T1000 (cell line): ENCODE data around the gene OPALIN.

ENCODE experiments used
- DNase-seq: peaks from one replicate; lab custom pipeline; 2025; ENCODE audit warnings: mixed read lengths; lab: John Stamatoyannopoulos, UW

The OPALIN gene, protein sequence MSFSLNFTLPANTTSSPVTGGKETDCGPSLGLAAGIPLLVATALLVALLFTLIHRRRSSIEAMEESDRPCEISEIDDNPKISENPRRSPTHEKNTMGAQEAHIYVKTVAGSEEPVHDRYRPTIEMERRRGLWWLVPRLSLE

DNA sequence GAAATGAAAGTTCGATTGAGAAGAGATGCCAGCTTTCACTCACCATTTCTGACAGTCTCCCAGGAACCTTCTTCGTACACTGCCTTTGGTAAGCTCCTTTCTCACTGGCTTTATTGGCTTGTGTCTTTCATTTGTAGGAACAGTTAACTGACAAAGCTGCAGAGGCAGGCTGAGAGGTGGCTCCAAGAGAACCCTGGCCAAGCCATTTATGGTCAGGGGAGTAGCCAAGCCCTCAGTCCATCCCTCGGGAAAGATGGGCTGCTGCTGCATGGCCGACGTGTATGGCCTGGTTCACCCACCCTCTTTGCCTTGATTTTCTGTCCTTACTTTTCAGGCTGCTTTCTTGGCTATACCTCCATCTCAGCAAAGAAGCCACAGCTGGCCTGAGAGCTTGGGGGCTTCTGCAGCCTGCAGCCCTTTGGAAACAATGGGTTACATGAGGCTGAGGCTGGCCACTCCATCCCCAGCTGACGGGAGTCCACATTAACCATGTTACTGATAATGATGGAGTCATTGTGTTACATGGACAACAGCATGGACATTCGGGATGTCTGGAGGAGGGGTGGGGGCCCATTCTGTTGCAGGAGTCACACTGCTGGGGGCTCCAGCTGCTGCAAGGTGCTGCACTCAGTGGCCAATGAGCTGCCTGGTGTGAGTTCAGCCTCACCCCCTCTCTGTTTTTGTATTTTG lies at the start of gene OPALIN:
Gene OPALIN (minus strand): TSS at position 152 of the 690 bp plus-strand sequence. CDS start 106 bp downstream, at position 46.
- no peak for DNase-seq

DNA sequence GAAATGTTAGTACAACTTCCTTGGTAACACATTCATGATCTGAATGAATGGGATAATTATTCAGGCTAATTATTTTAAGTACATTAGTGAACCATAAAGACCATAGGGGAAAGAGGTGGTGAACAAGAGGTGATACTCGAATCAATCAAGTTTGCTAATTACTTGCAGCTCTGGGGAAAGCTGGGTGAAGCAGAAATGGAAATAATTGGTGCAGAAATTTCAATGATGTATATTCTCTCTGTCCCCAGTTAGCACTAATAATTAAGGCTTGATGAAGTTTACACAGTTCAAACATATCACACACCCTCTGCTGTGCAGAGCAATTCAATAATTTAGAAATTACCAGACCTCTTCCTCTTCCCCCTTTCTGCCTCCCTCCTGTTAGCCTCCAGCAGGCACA lies 49.4 kb upstream of the OPALIN start:
- DNase-seq: no peak

DNA sequence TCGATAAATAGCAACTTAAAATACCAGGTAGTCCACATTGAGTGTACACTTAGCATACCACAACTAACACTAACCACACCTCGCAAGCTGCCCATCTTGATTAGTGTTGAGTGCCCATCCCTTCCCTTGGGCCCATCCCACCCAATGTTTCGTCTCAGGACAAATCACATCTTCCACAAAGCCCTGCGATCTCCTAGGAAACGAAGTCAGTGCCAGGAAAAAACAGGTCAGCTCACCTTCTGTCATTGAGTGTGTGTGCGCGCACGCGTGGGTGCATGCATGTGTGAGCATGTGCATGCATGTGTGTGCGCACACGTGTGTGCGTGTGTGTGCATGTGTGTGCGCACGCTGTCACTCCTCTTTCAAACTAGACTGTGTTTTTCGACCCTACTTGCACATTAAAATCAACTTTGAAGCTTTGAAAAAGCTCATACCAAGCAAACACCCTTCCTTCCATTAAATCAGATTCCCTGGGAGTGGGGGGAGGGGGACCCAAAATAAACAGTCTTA lies 48.8 kb upstream of the OPALIN start:
- no peak for DNase-seq

DNA sequence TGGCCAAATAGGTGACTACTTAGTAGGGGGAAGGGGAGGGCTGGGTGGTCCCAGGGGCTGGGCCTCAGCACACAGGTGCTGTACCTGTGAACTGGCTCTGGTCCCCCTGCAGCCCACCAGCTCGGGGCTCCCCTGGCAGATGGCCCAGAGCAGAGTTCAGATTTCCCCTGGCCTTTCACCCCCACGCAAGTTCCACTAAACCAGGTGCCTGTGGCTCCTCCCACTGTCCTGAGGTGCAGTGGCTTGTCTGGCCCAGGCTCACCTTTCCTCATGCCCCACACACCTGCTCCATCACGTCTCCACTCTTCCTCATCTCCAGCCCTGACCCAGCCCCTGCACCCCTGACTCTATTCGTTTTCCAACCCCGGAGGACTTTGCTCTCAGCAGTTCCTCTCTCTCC lies 47.3 kb upstream of the OPALIN start:
- no peak for DNase-seq

DNA sequence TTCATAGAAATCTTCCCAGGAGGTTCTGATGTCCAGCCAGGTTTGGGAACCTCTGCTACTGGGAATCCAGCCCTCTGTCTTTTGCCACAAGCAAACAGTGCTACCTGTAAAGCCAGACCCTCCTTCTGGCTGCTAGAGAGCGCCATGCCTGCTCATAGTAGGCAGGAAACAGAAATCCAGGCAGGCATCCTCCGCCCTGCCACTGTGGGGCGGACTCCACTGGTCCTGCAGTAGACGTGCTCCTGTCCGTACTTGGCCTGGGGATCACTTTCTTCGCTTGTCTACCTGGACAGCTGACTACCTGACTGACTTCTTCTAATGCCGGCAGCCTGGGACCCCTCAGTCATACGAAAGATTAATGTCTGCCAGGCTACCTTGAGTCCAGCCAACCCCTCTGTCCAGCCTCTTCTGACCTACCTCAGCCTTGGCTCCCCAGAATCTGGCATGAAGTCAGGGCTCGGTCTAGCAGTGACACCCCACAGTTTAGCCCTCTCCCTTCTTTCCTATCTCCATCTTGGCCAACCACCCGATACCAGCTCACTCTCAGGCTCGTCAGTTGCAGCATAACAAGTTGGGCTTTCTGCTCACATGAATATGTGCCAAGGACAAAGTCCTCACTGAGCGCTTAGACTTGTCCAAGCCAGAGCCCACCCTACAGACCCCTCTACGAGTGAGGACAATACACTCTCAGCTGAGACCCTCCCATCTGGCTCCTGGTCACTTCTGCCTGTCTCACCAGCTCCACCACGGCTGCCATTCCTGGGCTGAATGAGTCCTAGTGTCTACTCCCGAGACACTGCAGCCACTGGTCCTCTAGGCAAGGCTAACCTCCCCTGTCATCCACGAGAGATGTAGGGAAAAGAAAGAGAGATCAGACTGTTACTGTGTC lies 43.9 kb upstream of the OPALIN start:
- DNase-seq: no peak

DNA sequence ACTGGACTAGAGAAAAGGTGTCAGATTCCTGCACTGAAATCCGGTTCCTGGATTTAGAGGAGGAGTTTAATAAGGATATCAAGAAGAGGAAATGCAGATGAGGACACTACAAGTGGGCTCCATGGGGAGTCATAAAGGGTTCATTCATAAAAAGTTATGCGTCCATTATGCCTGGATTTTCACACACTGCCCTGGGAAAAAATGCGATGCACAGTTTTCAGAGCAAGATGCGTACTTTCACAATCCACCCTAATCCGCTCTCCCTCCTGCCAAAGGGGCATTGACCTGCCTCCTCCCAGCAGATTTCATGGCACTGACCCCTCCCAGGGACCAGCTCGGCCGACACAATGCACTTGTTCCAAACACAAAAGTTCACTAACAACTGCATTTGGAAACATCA lies 42.2 kb upstream of the OPALIN start:
- no peak for DNase-seq

DNA sequence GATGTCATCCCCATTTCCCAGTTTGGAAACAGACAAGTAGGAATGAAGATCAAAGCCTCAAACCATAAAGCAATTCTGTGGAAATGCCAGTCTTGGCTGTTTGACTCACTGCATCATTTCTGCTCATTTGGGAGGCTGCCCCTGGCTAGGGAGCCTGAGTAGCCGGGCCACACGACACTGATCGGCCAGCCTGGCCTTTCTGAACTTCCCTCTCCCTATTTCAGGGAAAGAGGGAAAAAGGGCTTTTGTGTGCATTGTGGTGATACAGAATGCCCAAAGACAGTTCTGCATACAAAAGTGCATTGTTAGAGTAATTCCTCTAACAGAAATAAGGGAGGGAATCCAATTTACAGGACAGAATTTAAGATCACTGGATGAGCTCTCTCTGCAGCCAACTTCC lies 41.7 kb upstream of the OPALIN start:
- DNase-seq: no peak

DNA sequence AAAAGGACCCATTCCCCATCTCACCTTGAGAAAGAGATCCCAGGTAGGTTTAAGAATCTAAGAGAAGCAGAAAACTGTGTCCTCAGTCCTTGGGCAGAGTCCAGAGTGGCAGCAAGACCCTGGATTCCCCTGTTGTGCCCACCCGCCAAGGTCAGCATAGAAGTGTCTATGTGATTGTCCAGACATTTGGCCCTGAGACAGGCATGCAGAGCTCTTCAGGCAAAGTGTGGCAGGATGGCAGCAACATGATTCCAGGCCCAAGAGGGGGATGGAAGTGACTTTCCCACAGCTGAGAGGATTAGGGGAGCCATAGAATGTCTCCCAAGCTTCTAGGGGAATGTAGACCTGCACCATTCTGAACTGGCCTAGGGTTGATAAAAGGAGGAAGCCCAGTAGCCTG lies 39.1 kb upstream of the OPALIN start:
- no peak for DNase-seq

DNA sequence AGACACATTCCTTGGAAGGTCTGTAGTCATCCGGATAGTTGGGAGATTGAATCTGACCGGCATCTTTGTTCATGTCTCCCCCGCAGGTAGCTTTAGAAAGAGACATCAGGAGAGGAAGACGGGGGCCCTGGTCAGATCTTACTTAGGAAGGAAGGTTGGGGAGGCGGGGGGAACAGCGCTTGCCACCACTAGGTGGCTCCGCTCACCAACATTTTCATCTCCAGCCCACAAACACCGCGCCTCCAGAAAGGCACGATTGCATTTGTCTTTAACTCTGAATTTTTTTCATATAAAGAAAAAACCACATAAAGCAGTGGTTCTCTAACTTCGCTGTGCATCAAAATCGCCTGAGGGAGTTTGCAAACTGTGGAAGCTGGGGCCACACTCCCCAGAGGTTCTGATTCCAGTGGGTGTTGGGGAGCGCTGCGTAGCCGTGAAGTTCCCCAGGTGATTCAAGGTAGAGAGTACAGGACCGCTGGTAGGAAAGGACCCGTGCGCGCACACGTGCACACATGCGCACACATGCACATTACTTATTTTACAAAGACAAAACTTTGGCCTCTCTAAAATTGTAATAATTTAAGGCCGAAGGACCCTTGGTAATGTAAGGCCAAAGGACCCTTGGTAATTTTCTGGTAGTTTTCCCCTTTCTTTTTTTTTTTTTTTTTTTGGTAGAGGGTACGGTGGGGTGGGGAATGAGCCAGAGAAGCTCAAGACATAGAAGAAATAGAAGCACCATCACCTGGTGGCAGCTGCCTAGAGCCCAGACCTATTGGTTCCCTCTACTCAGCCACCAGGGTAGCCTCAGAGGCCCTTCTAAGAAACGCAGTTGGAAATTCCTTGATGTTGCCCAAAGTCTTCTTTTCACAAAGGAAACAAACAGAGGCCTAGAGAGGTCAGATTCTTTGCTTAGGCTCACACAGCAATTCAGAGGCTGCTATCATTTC lies 37.4 kb upstream of the OPALIN start:
- peak; percentile 17 for DNase-seq

DNA sequence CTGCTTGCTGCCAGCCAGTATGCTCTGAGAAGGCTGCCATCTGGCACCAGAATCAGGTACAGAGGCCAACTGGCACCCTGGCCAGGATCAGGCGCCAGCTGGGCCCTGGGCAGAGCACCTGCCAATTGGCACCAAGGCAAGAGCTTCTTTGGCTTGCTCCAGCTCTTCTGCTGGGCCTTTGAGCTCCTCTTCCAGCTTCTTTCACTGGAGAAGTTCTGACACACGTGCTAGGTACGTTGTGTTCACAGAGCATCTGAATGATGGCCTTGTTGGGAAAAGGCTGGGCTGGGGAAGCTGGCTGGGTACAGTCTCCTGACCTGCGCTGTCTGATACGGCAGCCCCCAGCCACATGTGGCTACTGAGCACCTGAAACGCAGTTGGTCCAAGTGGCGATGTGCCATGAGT lies 31.7 kb upstream of the OPALIN start:
- no peak for DNase-seq

DNA sequence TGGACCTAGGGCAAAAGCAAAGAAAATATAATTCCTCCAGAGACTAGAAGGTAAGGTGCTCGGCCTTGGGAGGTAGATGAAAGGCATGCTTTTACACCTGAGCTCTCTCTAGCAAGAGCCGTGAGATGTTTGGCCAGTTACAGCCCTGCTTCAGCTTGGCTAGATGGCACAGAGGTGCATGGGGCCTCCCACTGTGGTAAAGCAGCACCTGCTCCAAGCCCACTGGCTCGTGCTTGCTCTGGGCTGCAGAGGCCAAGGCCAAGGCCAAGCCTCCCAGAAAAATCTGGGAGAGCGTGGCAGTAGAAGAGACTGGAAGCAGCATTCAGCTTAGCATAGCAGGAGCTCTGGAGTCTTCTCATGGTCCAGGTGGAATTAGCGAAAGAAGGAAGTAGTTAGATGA lies 31.0 kb upstream of the OPALIN start:
- DNase-seq: no peak

DNA sequence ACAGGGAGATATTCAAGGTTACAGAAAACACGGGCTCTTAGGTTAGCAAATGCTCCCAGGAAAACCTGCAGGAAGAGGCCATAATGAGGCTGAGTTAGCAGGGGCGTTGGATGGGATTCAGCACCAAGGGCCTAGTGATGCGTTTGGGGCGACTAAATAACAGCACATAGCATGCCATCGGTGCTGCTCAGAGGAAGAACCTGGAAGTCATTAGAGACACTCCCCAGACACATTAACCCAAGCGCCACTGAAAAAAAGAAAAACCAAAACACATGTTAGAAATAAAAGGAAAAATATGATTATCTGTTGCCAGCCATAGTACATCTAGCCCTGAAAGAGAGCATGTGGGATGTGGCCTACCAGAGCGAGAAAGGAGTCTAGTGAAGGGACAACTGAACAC lies 28.8 kb upstream of the OPALIN start:
- no peak for DNase-seq

DNA sequence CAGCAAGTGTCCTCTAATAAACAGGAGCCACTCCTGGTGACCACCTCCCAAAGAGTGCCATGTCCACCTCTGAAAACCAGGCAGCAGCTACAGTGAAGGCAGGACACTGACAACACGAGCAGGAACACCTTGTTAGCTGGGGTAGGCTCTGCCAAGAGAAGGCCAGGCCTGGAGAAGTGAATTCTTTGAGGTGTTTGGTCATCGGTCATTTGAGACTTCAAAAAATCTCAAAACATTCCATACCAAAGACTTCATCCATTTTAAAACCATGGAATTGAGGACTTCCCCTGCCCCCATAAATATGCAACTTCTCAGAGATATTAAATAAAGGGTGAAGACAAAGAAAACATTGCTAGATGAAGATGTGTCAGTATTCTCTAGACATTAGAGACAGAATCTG lies 28.4 kb upstream of the OPALIN start:
- no peak for DNase-seq

DNA sequence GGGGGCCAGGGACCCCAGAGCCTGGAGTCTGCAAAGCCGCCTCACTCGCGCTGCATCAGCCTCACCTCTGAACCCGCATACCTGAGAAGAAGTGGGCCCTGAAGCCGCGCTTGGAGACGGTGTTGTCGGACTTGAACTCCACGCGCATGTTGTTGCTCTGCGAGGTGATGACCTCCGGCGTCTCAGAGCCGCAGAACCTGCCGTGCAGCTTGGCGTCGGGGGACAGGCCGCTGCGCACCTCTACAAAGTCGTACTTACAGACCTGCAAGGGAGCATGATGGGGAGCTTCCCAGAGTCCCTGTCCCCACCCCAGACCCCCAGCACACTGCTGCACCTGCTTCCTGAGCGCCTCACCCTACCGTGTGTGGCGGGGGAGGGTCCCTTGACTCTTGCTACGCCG lies 25.7 kb upstream of the OPALIN start:
- DNase-seq: no peak

DNA sequence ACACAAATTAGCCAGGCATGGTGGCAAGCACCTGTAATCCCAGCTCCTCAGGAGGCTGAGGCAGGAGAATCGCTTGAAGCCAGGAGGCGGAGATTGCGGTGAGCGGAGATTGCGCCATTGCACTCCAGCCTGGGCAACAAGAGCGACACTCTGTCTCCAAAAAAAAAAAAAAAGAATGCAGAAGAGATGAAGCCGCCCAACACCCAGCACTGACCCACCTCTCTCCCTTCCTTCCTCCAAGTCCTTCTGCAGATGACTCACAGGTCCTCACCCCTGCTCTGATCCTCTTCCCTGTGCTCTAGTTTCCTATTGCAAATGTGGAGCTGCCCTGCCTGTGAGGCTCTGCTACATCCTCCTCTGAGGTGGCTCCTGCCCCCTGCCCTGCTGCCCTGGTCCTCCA lies 22.0 kb upstream of the OPALIN start:
- DNase-seq: no peak

DNA sequence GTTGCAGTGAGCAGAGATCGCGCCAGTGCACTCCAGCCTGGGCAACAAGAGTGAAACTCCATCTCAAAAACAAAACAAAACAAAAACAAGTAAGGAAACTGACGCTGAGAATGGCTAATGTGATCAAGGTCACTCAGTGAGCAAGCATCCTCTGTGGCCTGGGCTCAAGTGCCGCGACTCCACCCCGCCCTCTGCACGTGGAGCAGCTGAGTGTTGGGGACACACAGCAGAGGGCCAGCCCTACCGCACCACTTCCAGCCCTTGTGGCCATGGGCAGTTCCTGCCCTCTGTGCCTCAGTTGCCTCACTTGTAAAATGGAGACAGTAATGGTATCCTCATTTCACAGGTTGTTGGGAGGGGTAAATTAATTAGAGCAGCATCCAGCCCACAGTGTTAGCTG lies 21.0 kb upstream of the OPALIN start:
- DNase-seq: no peak

DNA sequence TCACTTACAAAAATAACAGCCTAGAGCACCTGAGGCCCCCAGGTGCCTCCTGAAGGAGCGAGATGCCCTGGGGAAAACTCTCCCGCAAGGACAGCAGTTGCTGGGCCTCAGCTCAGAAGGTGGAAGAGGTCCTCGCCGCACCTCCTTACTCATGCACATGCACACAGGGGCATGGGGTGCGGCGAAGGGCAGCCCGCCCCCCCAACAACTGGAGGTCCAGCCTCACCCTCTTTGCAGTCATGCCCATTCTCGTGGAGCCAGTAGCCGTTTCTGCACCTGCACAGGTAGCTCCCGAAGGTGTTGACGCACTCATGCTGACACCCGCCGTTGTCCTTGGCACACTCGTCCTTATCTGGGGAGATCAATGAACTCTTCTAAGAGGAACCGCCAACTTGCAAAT lies 19.9 kb upstream of the OPALIN start:
- DNase-seq: no peak

DNA sequence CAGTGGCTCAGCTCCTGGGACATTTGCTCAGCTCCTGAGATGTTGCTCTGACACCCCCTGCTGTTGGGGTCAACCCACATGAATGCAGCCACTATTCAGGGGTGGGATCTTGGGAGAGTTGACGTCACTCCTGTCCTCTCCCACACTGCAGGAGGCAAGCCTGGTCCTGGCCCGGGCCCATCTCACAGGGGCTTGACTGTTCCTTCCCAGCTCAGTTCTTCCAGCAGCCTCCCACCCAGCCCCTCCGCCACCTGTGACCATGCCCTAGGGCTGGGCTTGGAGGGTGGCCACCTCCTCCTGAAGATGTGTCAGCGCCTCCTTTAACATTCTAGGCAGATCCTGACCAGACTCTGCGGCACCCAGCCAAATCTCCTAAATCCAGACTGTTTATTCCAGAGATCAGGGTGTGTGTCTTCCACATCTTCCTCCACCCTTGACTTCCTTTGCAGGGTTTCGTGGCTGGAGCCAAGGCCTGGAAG lies 19.1 kb upstream of the OPALIN start:
- no peak for DNase-seq

DNA sequence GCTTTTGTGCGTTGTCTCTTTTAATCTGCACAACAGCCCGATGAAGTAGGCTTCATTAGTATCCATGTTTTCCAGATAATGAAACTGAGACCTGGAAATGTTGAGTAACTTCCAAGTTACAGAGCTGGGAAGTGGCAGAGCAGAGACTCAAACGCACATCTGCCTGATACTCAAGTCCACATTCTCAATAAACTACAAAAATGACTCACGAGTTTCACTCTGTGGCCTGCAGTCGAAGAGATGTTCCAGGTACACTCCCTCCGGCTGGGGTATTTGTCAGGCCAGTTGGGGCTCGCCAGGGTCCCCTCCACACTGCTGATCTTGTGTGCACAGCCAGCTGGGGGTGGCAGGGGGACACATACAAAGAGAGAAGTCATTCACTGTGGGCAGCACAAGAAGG lies 17.7 kb upstream of the OPALIN start:
- DNase-seq: no peak

DNA sequence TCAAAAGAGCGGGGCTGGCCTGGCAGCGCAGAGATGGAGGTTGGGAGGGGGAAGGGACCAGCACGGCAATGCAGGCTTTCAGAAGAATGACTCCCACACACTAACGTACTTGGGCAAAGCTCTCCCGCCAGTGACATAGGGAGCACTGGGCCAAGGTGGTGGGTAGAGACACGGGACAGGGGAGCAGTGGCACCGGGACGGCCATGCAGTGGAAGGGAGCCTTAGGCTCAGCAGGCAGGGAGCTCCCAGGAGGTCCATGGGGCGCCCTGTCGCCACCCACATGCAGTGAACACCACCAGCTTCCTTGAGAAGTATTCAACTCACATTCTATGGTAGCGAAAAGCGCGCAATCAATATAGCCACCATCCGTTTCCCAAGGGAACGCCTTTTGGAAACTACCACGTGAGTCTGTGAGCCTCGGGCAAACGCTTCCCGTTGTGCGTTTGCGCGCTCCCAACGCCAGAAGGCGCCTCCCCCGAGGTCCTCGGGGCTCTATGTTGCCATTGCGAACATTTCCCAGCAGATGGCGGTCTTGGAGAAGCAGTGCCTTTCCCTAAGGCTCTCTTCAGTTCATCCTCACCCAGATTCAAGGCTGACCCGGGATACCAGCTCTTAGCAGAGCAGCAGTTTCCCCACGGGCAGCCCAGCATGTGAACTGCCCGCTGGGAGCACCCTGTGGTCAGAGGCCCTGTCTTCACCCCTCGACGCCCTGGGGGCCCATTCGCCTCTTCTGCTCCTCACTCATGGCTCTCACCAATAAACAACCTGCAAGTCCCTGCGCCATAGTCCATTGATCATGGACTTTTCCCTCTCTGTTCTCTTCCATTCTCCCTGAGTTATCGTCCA lies 16.4 kb upstream of the OPALIN start:
- peak; percentile 72 for DNase-seq

DNA sequence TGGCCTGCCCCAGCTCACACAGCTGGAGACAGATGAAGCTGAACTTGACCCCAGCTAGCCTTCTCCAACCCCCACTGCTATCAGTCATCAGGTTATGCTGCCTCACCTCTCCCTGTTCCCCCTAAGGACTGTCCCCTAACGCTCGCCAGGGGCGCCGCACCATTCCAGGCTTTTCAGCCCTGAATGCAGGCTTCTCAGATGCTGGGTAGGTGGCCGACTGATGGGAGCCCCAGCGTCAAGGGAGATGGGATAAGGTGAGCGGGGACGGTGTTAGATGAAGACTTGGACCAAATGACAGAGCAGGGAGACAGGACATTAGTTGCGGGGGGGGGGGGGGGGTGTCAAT lies 15.8 kb upstream of the OPALIN start:
- no peak for DNase-seq
